AG04449 (cell line): Measurements from ENCODE around the gene LAMA3.

Source experiments
- CTCF ChIA-PET: fragments of 350-600 bp; formaldehyde crosslinking; extraction: SDS; loops from one replicate; lab custom pipeline; 2021; ENCODE audit warnings: antibody characterized with exemption; lab: Yijun Ruan, JAX
- POLR2A ChIA-PET: fragments of 400-600, 350-600 bp; formaldehyde crosslinking; extraction: SDS; loops from one replicate; lab custom pipeline; 2020; ENCODE audit warnings: antibody characterized with exemption, inconsistent platforms; lab: Yijun Ruan, JAX
- DNase-seq: peaks from one replicate; pipeline ENCODE4 v3.0.0-alpha.2; 2010; ENCODE audit warnings: low read depth, low spot score
- H3K4me3 ChIP-seq: 2 replicates; pipeline ENCODE4 v1.5.1; 2011; ENCODE audit warnings: low read depth, mild to moderate bottlenecking, control low read depth, low read length
- TF ChIP-seq, protein P1 (sequence below): IDR thresholded peaks from one replicate; pipeline ENCODE4 v1.5.1; 2011; ENCODE audit warnings: mild to moderate bottlenecking, moderate library complexity, low read length, control low read depth, inconsistent platforms; ENCODE audit not compliant: insufficient read depth; ENCODE audit errors: missing control alignments

Gene LAMA3

DNA sequence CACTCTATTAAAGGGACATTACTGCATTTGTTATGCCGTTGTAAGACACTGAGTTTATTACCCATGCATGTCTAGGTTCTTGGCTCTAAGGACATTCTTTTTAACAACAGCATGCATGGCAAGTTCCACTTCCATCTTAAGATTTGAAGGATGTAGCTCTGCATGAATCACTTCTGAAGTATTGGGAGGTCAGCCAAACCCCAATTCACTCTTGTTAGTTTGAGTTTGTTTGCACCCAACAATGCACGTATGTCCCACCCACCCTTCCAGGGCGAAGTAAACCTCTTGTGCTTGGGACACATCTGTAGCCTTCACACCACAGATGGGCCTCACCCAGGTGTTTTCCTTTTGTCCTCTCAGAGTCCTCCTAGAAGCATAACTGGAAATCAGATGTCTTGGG lies 5.6 kb upstream of the LAMA3 start:
- no peak for DNase-seq
- H3K4me3 ChIP-seq, result no peak overlapping the region
- CTCF ChIA-PET, result interaction anchor here (1.0 to 1.7 kb wide), 2 partner anchors 59 to 62 kb away, joined by 3 to 5 read pairs; no protein-coding TSS in a partner anchor
- TF ChIP-seq, protein P1, sequence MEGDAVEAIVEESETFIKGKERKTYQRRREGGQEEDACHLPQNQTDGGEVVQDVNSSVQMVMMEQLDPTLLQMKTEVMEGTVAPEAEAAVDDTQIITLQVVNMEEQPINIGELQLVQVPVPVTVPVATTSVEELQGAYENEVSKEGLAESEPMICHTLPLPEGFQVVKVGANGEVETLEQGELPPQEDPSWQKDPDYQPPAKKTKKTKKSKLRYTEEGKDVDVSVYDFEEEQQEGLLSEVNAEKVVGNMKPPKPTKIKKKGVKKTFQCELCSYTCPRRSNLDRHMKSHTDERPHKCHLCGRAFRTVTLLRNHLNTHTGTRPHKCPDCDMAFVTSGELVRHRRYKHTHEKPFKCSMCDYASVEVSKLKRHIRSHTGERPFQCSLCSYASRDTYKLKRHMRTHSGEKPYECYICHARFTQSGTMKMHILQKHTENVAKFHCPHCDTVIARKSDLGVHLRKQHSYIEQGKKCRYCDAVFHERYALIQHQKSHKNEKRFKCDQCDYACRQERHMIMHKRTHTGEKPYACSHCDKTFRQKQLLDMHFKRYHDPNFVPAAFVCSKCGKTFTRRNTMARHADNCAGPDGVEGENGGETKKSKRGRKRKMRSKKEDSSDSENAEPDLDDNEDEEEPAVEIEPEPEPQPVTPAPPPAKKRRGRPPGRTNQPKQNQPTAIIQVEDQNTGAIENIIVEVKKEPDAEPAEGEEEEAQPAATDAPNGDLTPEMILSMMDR, result no peak
- POLR2A ChIA-PET, result no interaction called here

GRCh38 chr18:23684515-23685197 lies 4.6 kb upstream of the LAMA3 start:
- TF ChIP-seq, protein P1, result no peak
- POLR2A ChIA-PET, result no interaction called here
- DNase-seq, result no peak
- H3K4me3 ChIP-seq, result no peak overlapping the region
- CTCF ChIA-PET, result interaction anchor here (0.8 to 1.7 kb wide), 2 partner anchors 20 to 60 kb away, joined by 3 to 5 read pairs; no protein-coding TSS in a partner anchor

GRCh38 chr18:23688528-23688927 lies 725 bp upstream of the LAMA3 start:
- no peak overlapping the region for H3K4me3 ChIP-seq
- ChIA-PET CTCF (interaction anchor here (1.9 kb wide), 1 partner anchor 14 kb away, joined by 9 read pairs; no protein-coding TSS in a partner anchor), POLR2A (no interaction called here)
- no peak for DNase-seq
- TF ChIP-seq, protein P1, result no peak

DNA sequence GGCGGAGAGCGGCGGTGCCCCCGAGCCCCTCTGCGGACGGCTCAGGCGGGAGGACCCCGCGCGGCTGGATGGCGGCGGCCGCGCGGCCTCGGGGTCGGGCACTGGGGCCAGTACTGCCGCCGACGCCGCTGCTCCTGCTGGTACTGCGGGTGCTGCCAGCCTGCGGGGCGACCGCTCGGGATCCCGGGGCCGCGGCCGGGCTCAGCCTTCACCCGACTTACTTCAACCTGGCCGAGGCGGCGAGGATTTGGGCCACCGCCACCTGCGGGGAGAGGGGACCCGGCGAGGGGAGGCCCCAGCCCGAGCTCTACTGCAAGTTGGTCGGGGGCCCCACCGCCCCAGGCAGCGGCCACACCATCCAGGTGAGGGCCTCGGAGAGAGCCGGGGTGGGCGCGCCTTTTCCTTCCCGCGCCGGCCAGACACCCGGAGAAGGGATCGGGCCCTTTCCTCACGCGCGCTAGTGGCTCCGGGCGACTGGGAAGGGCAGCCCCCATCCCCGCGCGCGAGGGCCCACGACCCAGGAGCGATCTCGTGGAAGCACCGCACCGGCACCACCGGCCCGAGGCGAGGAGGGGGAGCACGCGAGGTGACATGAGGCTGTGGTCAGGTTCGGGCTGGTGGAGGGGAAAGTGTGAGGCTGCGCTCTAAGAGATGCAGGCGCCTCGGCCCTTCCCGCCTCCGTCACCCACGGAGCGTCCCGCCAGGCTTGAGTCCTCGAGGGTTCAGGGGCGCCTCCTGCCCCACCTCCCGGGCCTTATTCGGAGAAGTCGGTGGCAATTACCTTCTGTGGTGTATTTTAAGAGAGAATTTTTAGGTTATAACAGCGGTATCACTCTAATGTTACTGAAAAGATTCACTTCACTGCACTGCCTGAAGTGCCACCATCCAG lies 607 bp downstream of the LAMA3 start:
- CTCF ChIA-PET, result interaction anchor here (1.9 kb wide), 1 partner anchor 13 kb away, joined by 9 read pairs; no protein-coding TSS in a partner anchor
- no peak for DNase-seq
- POLR2A ChIA-PET, result no interaction called here
- H3K4me3 ChIP-seq, result peak overlapping the region; percentile 52
- TF ChIP-seq, protein P1, result no peak

DNA sequence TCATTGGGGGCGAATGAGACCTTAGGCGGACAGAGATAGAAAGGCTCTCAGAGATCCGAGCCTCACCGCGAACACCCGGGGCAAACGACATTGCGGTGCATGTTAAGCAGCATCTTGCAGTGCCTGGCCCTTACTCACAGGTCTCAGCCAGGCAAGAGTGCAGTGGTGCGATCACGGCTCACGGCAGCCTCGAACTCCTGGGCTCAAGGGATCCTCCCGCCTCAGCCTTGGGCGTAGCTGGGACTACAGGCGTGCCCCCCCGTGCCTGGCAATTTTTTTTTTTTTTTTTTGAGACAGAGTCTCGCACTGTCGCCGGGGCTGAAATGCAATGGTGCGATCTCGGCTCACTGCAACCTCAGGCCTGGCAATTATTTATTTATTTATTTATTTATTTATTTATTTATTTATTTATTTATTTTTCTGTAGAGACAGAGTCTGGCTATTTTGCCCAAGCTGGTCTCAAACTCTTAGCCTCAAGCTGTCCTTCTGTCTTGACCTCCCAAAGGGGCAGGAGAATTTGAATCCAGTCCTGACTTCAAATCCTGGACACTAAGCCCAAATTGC lies 1.3 kb downstream of the LAMA3 start:
- TF ChIP-seq, protein P1, result no peak
- ChIA-PET CTCF (interaction anchor here (1.1 to 3.2 kb wide), 2 partner anchors 12 to 14 kb away, joined by 4 to 18 read pairs; no protein-coding TSS in a partner anchor), POLR2A (no interaction called here)
- no peak overlapping the region for H3K4me3 ChIP-seq
- no peak for DNase-seq
